Lung (tissue), 12 donors: Measurements from ENCODE around the gene RFC2. TPM values are rescaled to one million over a fixed set of nuclear protein-coding genes. Genes with fewer than 3 reads are reported as not detected.

Experiments used
- ATAC-seq: fragments of 200-7000 bp; cut with Tn5 transposase; one replicate; pipeline ENCODE4 v1.9.1; 2020; ENCODE audit warnings: moderate number of reproducible peaks; ENCODE audit not compliant: insufficient read depth, low FRiP score
- DNase-seq, 3 donors: peaks; one replicate each; pipeline ENCODE4 v3.0.0-alpha.2; 2013 to 2017
- H3K27ac ChIP-seq, 2 donors: one replicate each; pipeline ENCODE4 v1.5.1; 2013; ENCODE audit warnings: mild to moderate bottlenecking in 2 of 2, moderate library complexity in 2 of 2, control low read depth in 1 of 2, inconsistent platforms in 1 of 2, low read depth in 1 of 2, low read length in 1 of 2
- H3K27me3 ChIP-seq, 3 donors: one replicate each; pipeline ENCODE4 v1.5.1; 2013; ENCODE audit warnings: low read length in 2 of 3; ENCODE audit not compliant: control insufficient read depth in 3 of 3, insufficient read depth in 3 of 3
- H3K36me3 ChIP-seq, 4 donors: one replicate each; pipeline ENCODE4 v1.5.1; 2013; ENCODE audit warnings: low read length in 4 of 4, mild to moderate bottlenecking in 1 of 4, moderate library complexity in 1 of 4; ENCODE audit not compliant: control insufficient read depth in 4 of 4, insufficient read depth in 4 of 4
- H3K4me1 ChIP-seq, 5 donors: one replicate each; pipeline ENCODE4 v1.5.1; 2013; ENCODE audit warnings: low read length in 5 of 5, mild to moderate bottlenecking in 2 of 5, moderate library complexity in 1 of 5; ENCODE audit not compliant: control insufficient read depth in 5 of 5, insufficient read depth in 5 of 5
- H3K4me3 ChIP-seq: one replicate; pipeline ENCODE4 v1.5.1; 2013; ENCODE audit warnings: mild to moderate bottlenecking, control low read depth, moderate library complexity
- H3K9ac ChIP-seq, 2 donors: one replicate each; pipeline ENCODE4 v1.5.1; 2013; ENCODE audit warnings: low read length in 2 of 2, control low read depth in 1 of 2; ENCODE audit not compliant: insufficient read depth in 1 of 2
- H3K9me3 ChIP-seq, 4 donors: one replicate each; pipeline ENCODE4 v1.5.1; 2013; ENCODE audit warnings: low read length in 3 of 4, mild to moderate bottlenecking in 1 of 4, moderate library complexity in 1 of 4; ENCODE audit not compliant: control insufficient read depth in 4 of 4, insufficient read depth in 3 of 4
- CTCF ChIP-seq: IDR thresholded peaks from 2 replicates; pipeline ENCODE4 v1.5.1; 2012; ENCODE audit warnings: mild to moderate bottlenecking; ENCODE audit errors: control extremely low read depth, extremely low read depth
- WGBS, 2 donors: extraction: QIAGEN DNeasy Blood & Tissue Kit; methylation state at CpG; one replicate each; pipeline ENCODE4 v1.1.7; 2013; 5-methylcytosine and 5-hydroxymethylcytosine counted together
- polyA plus RNA-seq, 2 donors: library from polyadenylated mRNA; stranded (reverse); fragments of 200-250 nt; gene quantifications; one replicate each; pipeline ENCODE4 v1.2.1, GENCODE V29; 2013
- total RNA-seq, 2 donors: library from RNA; depleted of rRNA in 1 of 2; stranded (reverse); fragments of >200 nt in 1 of 2; gene quantifications; one replicate each; pipeline ENCODE4 v1.2.1, GENCODE V29; 2014 to 2021
- donor health status: control.
- donor health status: control.
- donor health status: Bipolar disorder and iron deficiency.
- donor health status: healthy.
- donor health status: DM: yes; HTN: yes; CAD: no.

Gene RFC2
- total and polyA plus RNA-seq, 4 donors: 14.5 to 23.8 (median 21.2) TPM

- no peak for TF ChIP-seq CTCF
- ATAC-seq (no peak), DNase-seq (no peak)
- WGBS, 2 donors: 59 to 60% methylated on average over 6 of the region's 6 CpGs
- Histone ChIP-seq H3K9ac (no peak overlapping the region), H3K36me3 (no peaks in the 10 kb centered on the region), H3K27ac (no peak overlapping the region), H3K4me1 (peaks cover 0 to 18% (median 4%) of the 10 kb centered on the region in 5 donors), H3K9me3 (no peaks in the 10 kb centered on the region), H3K4me3 (no peak overlapping the region), H3K27me3 (no peaks in the 10 kb centered on the region)
Measured at GRCh38 chr7:74275401-74275881, 21.2 kb upstream of the RFC2 start.

GRCh38 chr7:74272305-74273038 lies 18.3 kb upstream of the RFC2 start:
- Histone ChIP-seq H3K4me3 (no peak overlapping the region), H3K9ac (peak overlapping the region in 1 of 2 donors; percentile 27), H3K27ac (peak overlapping the region; percentile 6 to 90), H3K36me3 (no peaks in the 10 kb centered on the region), H3K27me3 (no peaks in the 10 kb centered on the region), H3K9me3 (no peaks in the 10 kb centered on the region), H3K4me1 (peaks cover 0 to 12% (median 0%) of the 10 kb centered on the region in 5 donors)
- ATAC-seq (peak; percentile 81), DNase-seq (peak; percentile 86 to 95 (median 90))
- 16 to 24% methylated on average over 10 of the region's 10 CpGs for whole genome bisulfite sequencing, 2 donors
- TF ChIP-seq CTCF: no peak

GRCh38 chr7:74271742-74272141 lies 17.5 kb upstream of the RFC2 start:
- no peak for TF ChIP-seq CTCF
- Histone ChIP-seq H3K36me3 (no peaks in the 10 kb centered on the region), H3K4me1 (peaks cover 0 to 12% (median 0%) of the 10 kb centered on the region in 5 donors), H3K27ac (peak overlapping the region; percentile 6 to 90), H3K9ac (peak overlapping the region in 1 of 2 donors; percentile 27), H3K4me3 (no peak overlapping the region), H3K9me3 (no peaks in the 10 kb centered on the region), H3K27me3 (no peaks in the 10 kb centered on the region)
- ATAC-seq: no peak
- 30 to 40% methylated on average over 6 of the region's 6 CpGs for WGBS, 2 donors
- no peak for DNase-seq
